GM12875 (cell line): ENCODE measurements around the gene SLC6A12.

Source experiments
- H3K4me3 ChIP-seq: one replicate; pipeline ENCODE4 v1.5.1; 2011; ENCODE audit warnings: low read depth, low read length, control low read depth
- CTCF ChIP-seq: IDR thresholded peaks from 2 replicates; pipeline ENCODE4 v1.5.1; 2011; ENCODE audit warnings: low read depth, mild to moderate bottlenecking, control low read depth, inconsistent platforms, low read length, moderate library complexity, borderline replicate concordance; ENCODE audit not compliant: insufficient read depth

Gene SLC6A12

DNA sequence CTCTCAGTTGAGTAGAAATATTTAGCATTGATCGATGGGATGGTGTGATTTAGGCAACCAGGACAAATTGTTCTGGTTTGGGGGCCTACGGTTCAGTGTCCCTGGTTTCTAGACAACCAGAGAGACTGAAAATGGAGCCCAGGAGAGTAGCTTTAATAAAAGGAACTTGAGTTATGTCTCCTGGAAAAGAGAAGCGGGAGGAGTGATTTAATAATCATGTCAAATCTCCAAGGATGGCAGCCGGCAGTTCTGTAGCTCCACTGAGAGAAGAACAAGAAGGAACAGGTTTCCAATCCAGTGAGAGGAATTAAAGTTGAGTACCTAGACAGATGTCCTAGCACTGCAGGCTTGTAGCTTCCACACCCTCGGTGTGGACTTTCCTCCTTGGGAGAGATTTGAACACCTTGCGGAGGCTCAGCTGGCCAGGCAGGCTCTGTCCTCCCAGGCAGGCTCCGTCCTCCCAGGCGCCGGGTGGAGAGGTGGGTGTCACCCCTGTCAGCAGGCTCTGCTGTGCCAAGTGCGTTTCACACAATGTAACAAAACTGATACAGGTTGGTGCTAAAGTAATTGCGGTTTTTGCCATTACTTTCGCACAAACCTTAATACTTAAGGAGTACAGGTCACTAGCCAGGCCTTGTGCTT is 45.9 kb downstream of the SLC6A12 start:
- TF ChIP-seq CTCF, result no peak
- no peak overlapping the region for H3K4me3 ChIP-seq

DNA sequence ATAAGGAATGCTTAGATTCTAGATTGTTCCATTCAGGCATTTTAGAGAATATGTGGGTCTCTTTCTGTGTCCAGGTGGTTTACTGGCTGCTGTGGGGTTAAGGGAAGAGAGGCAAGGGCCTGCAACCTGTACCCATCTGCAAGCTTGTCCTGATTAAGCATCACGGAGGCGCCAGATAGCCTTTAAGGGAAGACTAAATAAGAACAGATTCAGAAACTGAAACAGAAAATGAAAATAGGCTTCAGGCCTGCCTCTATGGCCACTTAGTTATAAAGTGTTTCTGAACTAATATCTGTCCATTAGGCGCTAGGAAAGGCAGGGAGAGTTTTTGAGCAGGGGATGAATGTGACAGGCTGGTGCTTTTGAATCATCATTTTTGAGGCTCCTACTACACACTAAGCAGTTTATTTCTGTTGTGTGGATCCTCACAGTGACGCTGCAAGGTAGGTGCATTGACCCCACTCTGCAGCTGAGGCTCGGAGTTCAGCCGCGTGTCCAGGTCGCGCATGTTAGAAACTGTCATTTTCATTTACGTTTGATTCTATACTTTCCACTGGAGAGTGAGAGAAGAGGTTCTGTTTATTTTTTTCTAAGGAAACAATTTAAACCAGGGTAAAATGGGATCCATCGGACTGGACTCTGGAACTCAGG is 47.4 kb downstream of the SLC6A12 start:
- no peak for TF ChIP-seq CTCF

DNA sequence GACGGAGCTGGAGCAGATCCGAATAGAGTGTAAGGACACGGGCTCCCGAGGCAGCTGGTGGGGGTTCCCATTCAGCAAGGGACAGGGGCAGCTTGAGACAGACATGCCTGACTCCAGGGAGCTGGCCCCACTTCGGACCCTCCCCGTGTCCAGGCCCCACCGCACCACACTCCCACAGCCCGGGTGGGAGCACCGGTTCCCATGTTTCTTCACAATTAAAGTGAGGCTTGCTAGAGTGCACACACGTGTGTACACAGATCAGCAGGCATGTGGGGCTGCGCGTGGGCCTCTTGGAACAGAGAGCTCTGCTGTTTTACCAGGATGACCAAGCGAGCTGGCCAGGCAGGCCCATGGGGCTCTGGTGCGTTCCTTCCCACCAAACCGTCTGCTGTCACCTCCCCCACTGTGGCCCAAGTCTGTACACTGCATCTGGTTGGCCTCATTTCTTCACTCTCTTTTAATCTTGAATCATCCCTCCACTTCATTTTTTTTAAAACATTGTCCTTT is 48.0 kb downstream of the SLC6A12 start:
- no peak overlapping the region for H3K4me3 ChIP-seq
- TF ChIP-seq CTCF, result no peak

More for the DNA sequence above, 47.4 kb downstream of the SLC6A12 start:
- H3K4me3 ChIP-seq, result no peak overlapping the region

DNA sequence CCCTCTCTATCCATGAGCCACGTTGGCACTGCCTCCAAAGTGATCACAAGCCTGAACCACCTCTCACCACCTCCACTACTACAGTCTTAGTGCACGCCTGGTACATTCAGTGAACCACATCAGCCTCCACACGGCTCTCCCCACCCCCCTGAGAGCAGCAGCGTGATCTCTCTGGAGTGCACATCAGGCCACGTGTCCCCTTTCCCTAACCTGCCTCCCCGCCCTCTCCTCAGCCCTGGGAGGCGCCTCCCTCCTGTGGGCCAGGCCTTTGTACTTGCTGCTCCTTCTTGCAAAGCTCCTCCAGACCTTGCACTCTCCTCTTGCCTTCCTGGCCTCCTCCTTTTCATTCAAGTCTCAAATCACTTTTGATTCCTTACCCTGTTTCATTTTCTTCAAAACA is 49.8 kb downstream of the SLC6A12 start:
- H3K4me3 ChIP-seq, result no peak overlapping the region
- TF ChIP-seq CTCF, result no peak

DNA sequence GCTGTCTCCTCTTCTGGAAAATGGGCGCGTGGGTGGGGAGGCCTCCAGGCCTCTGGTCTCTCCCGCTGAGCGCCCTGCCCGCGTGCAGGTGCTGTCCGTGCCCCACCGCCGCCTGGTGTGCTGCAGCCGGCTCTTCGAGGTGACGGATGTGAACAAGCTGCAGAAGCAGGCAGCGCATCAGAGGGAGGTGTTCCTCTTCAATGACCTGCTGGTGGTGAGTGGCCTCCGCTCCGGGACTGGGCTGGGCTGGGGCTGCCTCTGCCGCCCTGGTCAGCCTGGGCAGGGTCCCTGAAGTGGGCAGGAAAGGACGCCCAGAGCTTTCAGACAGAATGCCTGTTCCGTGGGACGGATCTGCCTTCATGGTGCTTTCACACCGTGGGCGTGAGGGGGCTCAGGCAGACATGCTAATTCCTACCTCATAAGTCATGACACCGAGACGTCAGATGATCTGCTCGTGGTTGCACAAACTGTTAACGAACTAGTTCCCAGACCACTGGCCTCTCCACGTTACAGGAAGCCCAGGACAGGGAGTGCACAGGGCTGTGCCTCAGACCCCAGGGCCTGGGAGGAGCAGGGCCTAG is 50.5 kb downstream of the SLC6A12 start:
- no peak for TF ChIP-seq CTCF
- H3K4me3 ChIP-seq, result no peak overlapping the region

GRCh38 chr12:162467-163307 is 51.3 kb downstream of the SLC6A12 start:
- TF ChIP-seq CTCF, result no peak
- H3K4me3 ChIP-seq, result no peak overlapping the region
